ENCODE data around the gene ARPC4.

DNA sequence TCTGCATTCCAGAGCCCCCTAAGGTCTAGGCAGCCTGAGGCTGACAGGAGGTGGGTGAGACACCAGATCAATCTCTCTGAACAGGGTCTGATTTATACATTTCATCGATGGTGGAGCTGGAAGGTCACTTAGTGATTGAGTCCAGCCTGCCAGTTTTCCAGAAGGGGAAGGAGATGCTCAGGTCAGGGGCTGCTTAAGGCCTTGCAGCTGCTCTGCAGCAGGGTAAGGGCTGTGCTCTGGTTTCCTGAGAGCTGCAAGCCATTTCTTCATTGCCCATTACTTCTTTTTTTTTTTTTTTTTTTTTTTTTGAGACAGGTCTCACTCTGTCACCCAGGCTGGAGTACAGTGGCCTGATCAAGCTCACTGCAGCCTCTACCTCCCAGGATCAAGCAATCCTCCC is 11.3 kb upstream of the ARPC4 start:
- no peak for TF ChIP-seq POLR2AphosphoS5 (IDR thresholded peaks at IDR 0.05)
- TF ChIP-seq CTCF (IDR thresholded peaks at IDR 0.05) = no peak
- no peak for TF ChIP-seq POLR2A (IDR thresholded peaks at IDR 0.05; ENCODE audit: low read depth)
- no peak for TF ChIP-seq EP300 (IDR thresholded peaks at IDR 0.05)

Data from esophagus muscularis mucosa (tissue), 4 donors.